GM12872 (cell line): Measurements from ENCODE around the gene ISLR.

ENCODE experiments used
- CTCF ChIP-seq: IDR thresholded peaks from 3 replicates; pipeline ENCODE4 v1.5.1; 2011; ENCODE audit warnings: low read depth, mild to moderate bottlenecking, low read length, moderate library complexity; ENCODE audit not compliant: insufficient read depth

The ISLR gene

GRCh38 chr15:74178326-74179100 is 5.0 kb downstream of the ISLR start:
- TF ChIP-seq CTCF, result no peak

GRCh38 chr15:74179101-74179841 is 5.8 kb downstream of the ISLR start:
- no peak for TF ChIP-seq CTCF

- no peak for TF ChIP-seq CTCF
Measured at GRCh38 chr15:74179983-74180880, 6.7 kb downstream of the ISLR start.

- TF ChIP-seq CTCF, result no peak
Measured at GRCh38 chr15:74180881-74181602, 7.5 kb downstream of the ISLR start.

GRCh38 chr15:74182131-74182530 is 8.6 kb downstream of the ISLR start:
- no peak for TF ChIP-seq CTCF

- no peak for TF ChIP-seq CTCF
Measured at GRCh38 chr15:74184582-74185091, 11.1 kb downstream of the ISLR start.
